HFFc6 (cell line): ENCODE data around the gene TOMM34. TPM values are rescaled to one million over a fixed set of nuclear protein-coding genes. Genes with fewer than 3 reads are reported as not detected.

Experiments
- DNase-seq: peaks from one replicate; pipeline ENCODE4 v3.0.0-alpha.2; 2018
- H3K27ac Mint-ChIP-seq: 2 replicates; pipeline ENCODE4 v1.8.0; 2020; ENCODE audit warnings: mild to moderate bottlenecking, mixed read lengths
- H3K27me3 Mint-ChIP-seq: 2 replicates; pipeline ENCODE4 v1.8.0; 2021; ENCODE audit warnings: mild to moderate bottlenecking, moderate library complexity, mixed read lengths; ENCODE audit not compliant: insufficient read depth
- H3K36me3 Mint-ChIP-seq: 2 replicates; pipeline ENCODE4 v1.8.0; 2021; ENCODE audit warnings: low read depth, mixed read lengths
- H3K4me1 Mint-ChIP-seq: 2 replicates; pipeline ENCODE4 v1.8.0; 2020; ENCODE audit warnings: low read depth, mixed read lengths
- H3K4me3 Mint-ChIP-seq: 2 replicates; pipeline ENCODE4 v1.8.0; 2020; ENCODE audit warnings: mild to moderate bottlenecking, moderate library complexity, mixed read lengths
- H3K9me3 Mint-ChIP-seq: 2 replicates; pipeline ENCODE4 v1.8.0; 2020; ENCODE audit warnings: mild to moderate bottlenecking, mixed read lengths
- total RNA-seq, 6 experiments: library from RNA; stranded (reverse); fragmentation: NEBNext Ultra II Directional; extraction: Animal tissue kit (Norgen Biotek cat#: 25700); gene quantifications; 2 replicates in 1 of 6; 3 replicates in 5 of 6; pipeline ENCODE4 v1.2.3, GENCODE V29; 2021
- TF ChIP-seq, protein P1 (sequence below): fragments of 200-600 bp; sonication (generic); IDR thresholded peaks from 2 replicates; pipeline ENCODE4 v1.5.0; 2021; ENCODE audit warnings: antibody characterized with exemption, mild to moderate bottlenecking

TOMM34 gene
- total RNA-seq, 6 experiments from 2014 or later, result 88.5 to 96.5 (median 93.0) TPM

DNA sequence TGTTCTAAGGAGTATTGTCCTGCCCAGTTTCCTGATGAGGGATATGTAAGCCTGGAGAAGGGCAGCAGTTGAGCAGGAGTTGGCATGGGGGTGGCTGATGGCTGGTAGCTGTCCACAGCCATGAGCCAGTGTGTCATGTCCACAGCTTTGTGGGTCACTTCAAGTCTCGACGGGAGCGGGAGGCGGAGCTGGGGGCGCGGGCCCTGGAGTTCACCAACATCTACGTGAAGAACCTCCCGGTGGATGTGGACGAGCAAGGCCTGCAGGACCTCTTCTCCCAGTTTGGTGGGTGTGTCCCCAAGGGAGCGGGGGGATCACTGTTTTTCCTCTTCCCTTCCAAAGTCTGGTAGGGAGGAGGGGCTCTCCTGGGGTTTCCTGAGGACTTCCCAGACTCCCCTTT lies 41.4 kb downstream of the TOMM34 start:
- Mint-ChIP-seq H3K4me1 (no peaks in the 10 kb centered on the region), H3K36me3 (0 out of 2 replicates have a peak, but pooled peaks cover 9% of the 10 kb centered on the region), H3K27ac (no peak overlapping the region), H3K27me3 (no peaks in the 10 kb centered on the region), H3K9me3 (no peaks in the 10 kb centered on the region), H3K4me3 (no peak overlapping the region)
- no peak for DNase-seq
- TF ChIP-seq, protein P1, sequence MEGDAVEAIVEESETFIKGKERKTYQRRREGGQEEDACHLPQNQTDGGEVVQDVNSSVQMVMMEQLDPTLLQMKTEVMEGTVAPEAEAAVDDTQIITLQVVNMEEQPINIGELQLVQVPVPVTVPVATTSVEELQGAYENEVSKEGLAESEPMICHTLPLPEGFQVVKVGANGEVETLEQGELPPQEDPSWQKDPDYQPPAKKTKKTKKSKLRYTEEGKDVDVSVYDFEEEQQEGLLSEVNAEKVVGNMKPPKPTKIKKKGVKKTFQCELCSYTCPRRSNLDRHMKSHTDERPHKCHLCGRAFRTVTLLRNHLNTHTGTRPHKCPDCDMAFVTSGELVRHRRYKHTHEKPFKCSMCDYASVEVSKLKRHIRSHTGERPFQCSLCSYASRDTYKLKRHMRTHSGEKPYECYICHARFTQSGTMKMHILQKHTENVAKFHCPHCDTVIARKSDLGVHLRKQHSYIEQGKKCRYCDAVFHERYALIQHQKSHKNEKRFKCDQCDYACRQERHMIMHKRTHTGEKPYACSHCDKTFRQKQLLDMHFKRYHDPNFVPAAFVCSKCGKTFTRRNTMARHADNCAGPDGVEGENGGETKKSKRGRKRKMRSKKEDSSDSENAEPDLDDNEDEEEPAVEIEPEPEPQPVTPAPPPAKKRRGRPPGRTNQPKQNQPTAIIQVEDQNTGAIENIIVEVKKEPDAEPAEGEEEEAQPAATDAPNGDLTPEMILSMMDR, result no peak

- no peaks in the 10 kb centered on the region for H3K9me3 Mint-ChIP-seq
- no peak for DNase-seq
- H3K36me3 Mint-ChIP-seq, result peaks cover 12% of the 10 kb centered on the region; the same call in 1 of the 2 replicates
- no peaks in the 10 kb centered on the region; the same call in 1 of the 2 replicates for H3K27me3 Mint-ChIP-seq
- no peak overlapping the region for H3K4me3 Mint-ChIP-seq
- H3K4me1 Mint-ChIP-seq, result no peaks in the 10 kb centered on the region
- TF ChIP-seq, protein P1, result no peak
- H3K27ac Mint-ChIP-seq, result no peak overlapping the region
These were observed 41.9 kb downstream of the TOMM34 start for GRCh38 chr20:44918342-44918741.

DNA sequence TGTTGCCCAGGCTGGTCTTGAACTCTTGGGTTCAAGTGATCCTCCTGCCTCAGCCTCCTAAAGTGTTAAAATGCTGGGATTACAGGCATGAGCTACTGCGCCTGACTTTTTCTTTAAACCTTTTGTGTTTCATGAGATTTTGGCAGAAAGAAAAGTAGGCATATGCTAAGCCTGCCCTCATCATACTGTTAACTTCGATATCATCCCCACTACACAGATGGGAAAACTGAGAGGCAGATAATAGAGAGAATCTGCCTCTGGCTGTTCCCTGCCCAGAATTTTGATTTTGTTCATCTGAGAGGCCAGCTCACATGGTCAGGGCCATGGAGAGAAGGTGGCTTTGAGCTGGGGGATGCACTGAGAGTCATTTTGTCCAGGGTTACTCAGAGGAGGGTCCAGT lies 42.8 kb downstream of the TOMM34 start:
- Mint-ChIP-seq H3K9me3 (no peaks in the 10 kb centered on the region), H3K4me1 (no peaks in the 10 kb centered on the region), H3K27me3 (no peaks in the 10 kb centered on the region; the same call in 1 of the 2 replicates), H3K36me3 (peaks cover 21% of the 10 kb centered on the region), H3K4me3 (no peak overlapping the region), H3K27ac (no peak overlapping the region)
- no peak for DNase-seq
- TF ChIP-seq, protein P1, result no peak

DNA sequence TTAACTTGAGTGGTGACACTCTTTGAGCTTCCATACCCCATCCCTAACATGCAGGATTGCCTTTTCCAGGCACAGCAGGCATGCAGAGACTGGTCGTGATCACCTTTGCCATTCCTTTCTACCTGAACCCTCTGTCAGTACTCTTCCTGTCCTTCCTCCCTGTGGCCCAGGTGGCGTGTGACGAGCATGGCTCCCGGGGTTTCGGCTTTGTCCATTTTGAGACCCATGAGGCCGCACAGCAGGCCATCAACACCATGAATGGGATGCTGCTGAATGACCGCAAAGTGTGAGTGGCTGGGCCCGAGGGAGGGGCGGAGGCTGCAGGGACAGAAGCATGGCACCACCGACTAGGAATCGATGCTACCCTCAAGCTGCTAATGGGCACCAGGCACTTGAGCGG lies 43.6 kb downstream of the TOMM34 start:
- no peaks in the 10 kb centered on the region for H3K9me3 Mint-ChIP-seq
- H3K27ac Mint-ChIP-seq, result no peak overlapping the region
- TF ChIP-seq, protein P1, result no peak
- no peak for DNase-seq
- H3K4me3 Mint-ChIP-seq, result no peak overlapping the region
- H3K4me1 Mint-ChIP-seq, result peaks cover 2% of the 10 kb centered on the region; the same call in 1 of the 2 replicates
- H3K27me3 Mint-ChIP-seq, result no peaks in the 10 kb centered on the region; the same call in 1 of the 2 replicates
- peaks cover 22% of the 10 kb centered on the region for H3K36me3 Mint-ChIP-seq

DNA sequence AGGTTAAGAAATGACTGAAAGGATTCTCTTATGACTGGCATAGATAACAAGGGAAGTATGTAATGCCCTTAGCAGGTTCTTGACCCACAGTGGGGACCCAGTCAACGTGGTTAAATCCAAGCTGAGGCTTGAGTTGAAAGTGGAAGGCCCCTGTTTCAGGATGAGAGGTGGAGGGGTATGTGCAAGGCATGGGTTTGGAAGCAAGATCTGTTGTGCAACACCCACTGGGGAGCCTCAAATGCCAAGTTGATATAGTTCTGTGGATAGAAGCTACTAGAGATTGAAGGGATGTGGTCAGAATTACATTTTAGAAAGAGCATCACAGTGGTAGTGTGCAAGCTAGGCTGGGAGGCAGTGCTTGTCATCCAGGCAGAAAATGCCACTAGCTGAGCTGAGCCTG lies 45.3 kb downstream of the TOMM34 start:
- TF ChIP-seq, protein P1, result no peak
- Mint-ChIP-seq H3K4me1 (peaks cover 10% of the 10 kb centered on the region), H3K4me3 (no peak overlapping the region), H3K9me3 (no peaks in the 10 kb centered on the region), H3K27me3 (peaks cover 5% of the 10 kb centered on the region), H3K27ac (no peak overlapping the region), H3K36me3 (peaks cover 22% of the 10 kb centered on the region)
- DNase-seq, result no peak

- no peak for DNase-seq
- Mint-ChIP-seq H3K36me3 (peaks cover 28% of the 10 kb centered on the region), H3K27me3 (peaks cover 5% of the 10 kb centered on the region), H3K27ac (no peak overlapping the region), H3K9me3 (no peaks in the 10 kb centered on the region), H3K4me3 (no peak overlapping the region), H3K4me1 (peaks cover 16% of the 10 kb centered on the region)
- TF ChIP-seq, protein P1, result no peak
These were observed 48.0 kb downstream of the TOMM34 start for GRCh38 chr20:44912189-44912588.
